Cardiac septum (tissue), 1 donor: ENCODE data around the gene RTKN2. TPM values are rescaled to one million over a fixed set of nuclear protein-coding genes. Genes with fewer than 3 reads are reported as not detected.

Experiments used
- DNase-seq: peaks from one replicate; pipeline ENCODE4 v3.0.0-alpha.2; 2020; ENCODE audit warnings: low spot score
- intact Hi-C: fragments of 100-400 bp; cut with DNase I; formaldehyde crosslinking; loops from one replicate; pipeline ENCODE4 v1.14.0; 2022
- total RNA-seq: library from RNA; stranded (reverse); fragmentation: NEBNext Ultra II Directional; extraction: Animal tissue kit (Norgen Biotek cat#: 25700); gene quantifications from one replicate; pipeline ENCODE4 v1.2.1, GENCODE V29; 2021
- donor health status: DM: no; HTN: no; CAD: no.

RTKN2 gene
- total RNA-seq, 1 donor from 2014 or later = 0.03 TPM

- intact Hi-C loops = no loop called here
- no peak for DNase-seq
These were observed 35.1 kb downstream of the RTKN2 start for GRCh38 chr10:62233356-62234076.

DNA sequence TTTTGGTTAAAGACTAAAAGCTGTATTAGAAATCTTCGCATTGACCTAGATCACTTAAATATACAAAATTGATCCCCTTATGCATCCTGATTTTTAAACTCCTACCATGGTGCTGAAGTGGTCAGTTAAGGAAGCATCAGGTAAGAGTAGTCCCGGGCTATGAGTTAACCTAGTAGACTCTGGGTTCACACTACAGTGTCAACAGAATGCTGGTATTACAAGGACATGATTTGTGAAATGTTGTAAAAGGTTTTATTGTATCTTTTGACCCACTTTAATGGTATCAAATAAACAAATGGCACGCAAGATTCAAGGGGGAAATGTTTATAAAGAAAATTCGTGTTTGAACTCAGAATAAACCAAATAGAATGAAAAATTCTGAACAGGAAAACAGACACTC is 36.8 kb downstream of the RTKN2 start:
- no peak for DNase-seq
- intact Hi-C loops = no loop called here

GRCh38 chr10:62231371-62231770 is 37.3 kb downstream of the RTKN2 start:
- DNase-seq = no peak

DNA sequence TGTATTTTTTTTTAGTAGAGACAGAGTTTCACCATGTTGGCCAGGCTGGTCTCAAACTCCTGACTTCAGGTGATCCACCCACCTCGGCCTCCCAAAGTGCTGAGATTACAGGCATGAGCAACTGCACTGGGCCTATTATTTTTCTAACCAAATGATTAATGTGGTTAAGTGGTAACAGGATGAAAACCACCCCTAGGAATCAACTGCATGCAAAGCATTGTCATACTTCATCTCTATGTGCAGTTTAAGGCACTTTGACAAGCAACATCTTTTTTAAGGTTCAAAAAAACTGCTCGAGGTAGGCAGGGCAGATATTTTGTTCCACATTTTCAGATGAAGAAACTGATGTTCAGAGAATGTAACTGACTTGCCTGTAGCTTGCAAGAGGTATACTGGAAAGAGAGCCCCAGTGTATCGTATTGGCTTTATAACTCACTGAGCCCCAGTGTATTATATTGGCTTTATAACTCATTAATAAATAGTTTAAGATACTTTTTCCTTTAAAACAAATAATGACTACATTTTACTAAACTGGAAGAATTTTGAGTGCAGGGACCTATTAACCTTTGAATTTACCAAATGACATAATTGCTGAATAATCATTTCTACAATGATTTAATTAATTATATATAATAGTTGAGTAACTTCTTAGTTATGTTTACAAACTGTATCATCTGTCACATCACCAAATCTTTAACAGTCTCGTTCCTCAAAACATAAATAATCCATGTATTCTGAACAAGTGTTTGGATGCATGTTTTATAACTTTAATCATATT is 38.1 kb downstream of the RTKN2 start:
- DNase-seq = no peak
- intact Hi-C loops = no loop called here

More at GRCh38 chr10:62231371-62231770, 37.3 kb downstream of the RTKN2 start:
- intact Hi-C loops = no loop called here

DNA sequence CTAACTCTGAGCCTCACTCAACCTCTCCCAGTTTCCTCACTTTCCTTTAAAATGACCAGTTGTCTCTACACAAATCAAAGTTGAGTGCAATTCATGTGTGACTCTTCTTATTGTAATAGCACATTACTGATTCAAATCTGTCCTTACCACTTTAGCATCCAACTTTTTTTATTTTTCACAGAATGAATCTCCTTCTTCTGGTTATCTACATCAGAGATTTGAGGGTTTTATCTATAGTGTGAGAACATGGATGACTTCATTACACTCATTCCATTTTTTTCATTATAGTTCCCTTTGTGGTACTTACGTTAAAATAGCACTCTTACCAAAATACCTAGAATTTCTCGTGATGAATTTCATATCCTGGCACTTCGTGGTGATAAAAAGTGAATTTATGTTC is 43.3 kb downstream of the RTKN2 start:
- intact Hi-C loops = no loop called here
- no peak for DNase-seq

DNA sequence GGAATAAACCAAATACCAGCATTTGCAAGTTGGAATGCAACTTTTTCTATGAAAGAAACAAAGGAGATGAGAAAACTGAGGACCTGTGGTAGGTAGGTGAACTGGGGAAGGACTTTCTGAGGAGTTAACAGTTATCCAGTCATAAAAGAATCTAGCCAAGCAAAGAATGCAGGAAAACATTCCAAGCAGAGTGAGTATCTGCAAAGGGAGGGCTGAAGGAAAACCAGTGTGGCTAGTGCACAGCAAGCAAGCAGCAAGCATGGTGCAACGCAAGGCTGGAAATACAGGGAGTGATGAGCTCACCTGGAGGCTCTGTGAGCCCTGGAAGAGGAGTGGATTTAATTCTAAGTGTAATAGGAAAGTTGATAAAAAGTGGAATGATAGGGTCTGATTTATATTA is 44.0 kb downstream of the RTKN2 start:
- DNase-seq = no peak
- intact Hi-C loops = no loop called here

GRCh38 chr10:62217683-62218082 is 51.0 kb downstream of the RTKN2 start:
- intact Hi-C loops = no loop called here
- DNase-seq = no peak

DNA sequence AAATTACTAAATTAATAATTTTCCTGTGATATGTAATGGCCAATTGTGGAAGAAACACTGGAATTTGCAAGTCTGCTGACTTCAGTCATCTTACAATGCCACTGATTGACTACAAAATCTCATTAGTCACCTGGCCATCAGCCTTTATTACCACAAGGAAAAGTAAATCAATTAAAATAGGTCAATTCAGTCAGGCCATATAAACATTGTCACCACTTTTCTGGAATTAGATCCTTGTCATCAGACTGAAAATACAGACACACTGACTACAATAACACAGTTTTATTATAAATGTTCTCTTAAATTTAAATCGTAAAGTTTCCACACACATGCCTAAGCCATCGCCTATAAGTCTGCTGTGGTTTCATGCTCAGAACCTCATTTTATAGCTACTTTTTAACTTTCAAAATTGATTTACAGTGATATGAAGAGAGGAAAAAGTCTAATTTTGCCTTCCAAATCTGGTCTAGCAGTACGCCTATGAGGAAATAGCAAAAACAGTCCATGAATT is 54.2 kb downstream of the RTKN2 start:
- intact Hi-C loops = no loop called here
- no peak for DNase-seq

GRCh38 chr10:62205750-62206399 is 62.8 kb downstream of the RTKN2 start:
- DNase-seq = no peak
- intact Hi-C loops = no loop called here

DNA sequence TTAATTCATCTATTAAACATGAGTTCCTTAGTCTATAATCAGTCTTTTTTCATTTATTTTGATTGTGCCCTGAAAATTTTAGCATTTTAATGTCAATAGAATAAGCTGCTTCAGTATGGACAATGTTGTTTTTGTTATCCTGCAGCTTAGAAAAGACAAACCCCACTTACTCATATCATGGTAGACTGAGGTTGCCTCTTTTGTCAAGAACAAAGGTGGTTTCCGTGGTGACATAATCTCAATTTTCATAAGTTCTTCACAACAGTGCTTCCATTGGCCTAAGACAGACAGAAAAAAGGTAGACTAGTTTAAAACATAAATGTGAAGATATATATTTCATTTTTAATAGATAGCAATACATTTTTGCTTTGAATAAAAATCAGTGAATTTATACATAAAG is 69.1 kb downstream of the RTKN2 start:
- intact Hi-C loops = no loop called here
- no peak for DNase-seq

DNA sequence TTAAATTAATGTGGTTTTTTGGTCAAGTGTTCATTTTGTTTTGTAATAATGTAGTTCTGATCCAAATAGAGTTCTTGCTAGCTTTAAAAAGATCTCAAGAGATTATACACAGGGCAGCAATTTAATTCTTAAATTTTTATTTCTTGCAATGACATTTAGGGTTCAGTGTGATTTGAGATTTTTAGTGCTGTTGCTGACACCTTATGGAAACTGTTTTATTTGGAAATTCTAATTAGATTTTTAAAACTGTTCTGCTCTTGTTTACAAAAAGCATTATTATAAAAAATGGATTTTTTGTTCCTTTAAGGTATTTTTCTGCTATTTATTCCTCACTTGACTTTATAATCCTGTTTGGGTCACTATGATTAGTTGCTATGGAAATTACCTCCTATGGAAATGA is 72.1 kb downstream of the RTKN2 start:
- DNase-seq = no peak
- intact Hi-C loops = no loop called here

DNA sequence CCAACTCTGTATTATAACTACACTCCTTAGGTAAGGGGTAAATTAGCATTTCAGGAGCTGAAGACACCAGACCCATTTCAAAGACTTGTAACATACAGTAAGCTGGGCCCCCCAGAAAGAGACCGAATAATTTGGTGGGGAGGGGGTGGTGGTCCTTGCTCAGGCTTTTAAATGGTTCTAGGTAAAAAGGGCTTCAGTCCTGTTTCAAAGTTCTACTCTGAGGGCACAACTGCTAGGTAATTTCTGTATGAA is 73.0 kb downstream of the RTKN2 start:
- no peak for DNase-seq
- intact Hi-C loops = no loop called here

DNA sequence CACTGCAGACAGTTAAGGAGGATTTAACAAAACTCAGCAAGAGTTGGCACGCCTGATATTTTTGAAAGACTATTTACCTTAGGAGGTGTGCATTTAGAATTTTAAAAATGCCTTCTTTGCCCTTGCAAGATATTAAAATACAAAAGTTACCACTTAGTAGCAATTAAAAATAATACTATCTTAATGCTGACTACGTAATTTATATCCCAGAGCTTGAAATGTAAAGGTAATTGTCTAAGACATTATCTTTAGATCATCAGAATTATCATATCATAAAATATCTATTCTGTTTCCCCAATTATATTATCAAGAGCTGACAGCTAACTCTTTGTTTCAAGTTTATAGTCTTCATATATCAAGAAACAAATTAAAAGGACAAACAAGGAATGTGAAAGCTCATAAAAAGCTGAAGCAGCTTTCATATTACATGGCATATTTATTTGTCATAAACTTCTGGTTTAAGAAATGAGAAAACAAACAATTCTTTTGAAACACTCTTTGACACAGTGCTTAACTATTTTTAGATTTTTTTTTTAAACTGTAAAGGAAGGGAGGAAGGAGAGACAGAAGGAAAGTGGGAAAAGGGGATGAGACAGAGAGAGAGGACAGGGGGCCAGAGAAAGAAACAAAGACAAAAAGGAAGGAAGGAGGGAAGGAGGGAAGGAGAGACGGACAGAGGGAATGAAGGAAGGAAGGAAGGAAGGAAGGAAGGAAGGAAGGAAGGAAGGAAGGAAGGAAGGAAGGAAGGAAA is 73.5 kb downstream of the RTKN2 start:
- intact Hi-C loops = no loop called here

GRCh38 chr10:62193479-62193878 is 75.2 kb downstream of the RTKN2 start:
- DNase-seq = no peak
- intact Hi-C loops = no loop called here

More for the DNA sequence above, 73.5 kb downstream of the RTKN2 start:
- DNase-seq = no peak

GRCh38 chr10:62189131-62189530 is 79.5 kb downstream of the RTKN2 start:
- intact Hi-C loops = no loop called here
- no peak for DNase-seq

GRCh38 chr10:62188021-62188616 is 80.5 kb downstream of the RTKN2 start:
- no peak for DNase-seq
- intact Hi-C loops = no loop called here

DNA sequence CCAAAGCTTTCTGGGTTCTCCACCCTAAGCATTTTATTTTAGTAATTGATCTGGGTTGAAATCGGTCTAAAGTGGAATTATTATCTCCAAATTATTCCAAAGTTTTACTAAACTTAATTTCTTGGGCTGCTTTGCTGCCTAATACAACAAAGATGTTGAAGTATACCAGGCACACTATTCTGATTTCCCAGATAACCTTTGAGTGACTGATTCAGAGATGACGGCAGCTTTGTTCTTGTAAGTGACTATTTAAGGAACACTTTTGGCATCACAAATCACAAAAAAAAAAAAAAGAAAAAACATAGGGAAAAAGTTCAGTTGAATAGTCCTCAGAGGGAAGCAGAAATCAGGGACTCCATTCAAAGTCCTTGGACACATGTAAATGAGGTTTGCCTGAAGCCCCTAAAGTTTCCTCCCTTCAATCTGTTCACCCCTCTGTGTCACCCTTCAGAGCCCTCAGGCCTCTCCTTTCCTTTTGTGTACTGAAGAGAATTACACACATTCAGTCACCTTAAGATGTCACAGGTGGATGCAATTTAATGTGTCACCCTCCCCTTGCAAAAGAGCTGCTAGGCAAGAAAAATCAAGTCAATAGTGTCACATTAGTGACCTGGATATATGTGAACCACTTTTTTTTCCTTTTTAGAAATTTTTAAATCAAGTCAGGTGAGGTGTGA is 81.5 kb downstream of the RTKN2 start:
- intact Hi-C loops = no loop called here
- DNase-seq = no peak

GRCh38 chr10:62185919-62186692 is 82.5 kb downstream of the RTKN2 start:
- intact Hi-C loops = no loop called here
- no peak for DNase-seq
